ENCODE data around the gene PDE9A. TPM values are rescaled to one million over a fixed set of nuclear protein-coding genes. Genes with fewer than 3 reads are reported as not detected.
"Not testable (repeated sequence)": the region's sequence is repeated elsewhere in the genome, so short reads cannot be mapped to it uniquely, and the experiment has no call there.

PDE9A gene
- total RNA-seq, 2 experiments from 2014 or later = 4.7 to 6.1 TPM

GRCh38 chr21:42716074-42716473 lies 62.7 kb downstream of the PDE9A start:
- Mint-ChIP-seq H3K9me3 (no peaks in the 10 kb centered on the region), H3K4me3 (no peak overlapping the region), H3K36me3 (ENCODE audit: low read depth) (no peaks in the 10 kb centered on the region), H3K4me1 (no peaks in the 10 kb centered on the region), H3K27me3 (no peaks in the 10 kb centered on the region), H3K27ac (no peak overlapping the region)
- ChIA-PET POLR2A (no interaction called here), CTCF (no interaction called here)
- no peak for DNase-seq

GRCh38 chr21:42720484-42720883 lies 67.1 kb downstream of the PDE9A start:
- H3K9me3 Mint-ChIP-seq; H3K4me3 Mint-ChIP-seq; DNase-seq; POLR2A ChIA-PET; H3K27ac Mint-ChIP-seq; H3K36me3 Mint-ChIP-seq (ENCODE audit: low read depth); H3K27me3 Mint-ChIP-seq: not testable (repeated sequence)
- CTCF ChIA-PET = interaction anchor here (0.7 to 2.0 kb wide), 4 partner anchors 9 to 22 kb away, joined by 3 to 5 read pairs (median 4); no protein-coding TSS in a partner anchor
- peaks cover 16% of the 10 kb centered on the region for H3K4me1 Mint-ChIP-seq

GRCh38 chr21:42721341-42721824 lies 68.0 kb downstream of the PDE9A start:
- Mint-ChIP-seq H3K27me3 (no peaks in the 10 kb centered on the region), H3K4me3 (no peak overlapping the region), H3K9me3 (peaks cover 2% of the 10 kb centered on the region), H3K36me3 (ENCODE audit: low read depth) (no peaks in the 10 kb centered on the region), H3K27ac (no peak overlapping the region), H3K4me1 (peaks cover 23% of the 10 kb centered on the region)
- no peak for DNase-seq
- ChIA-PET POLR2A (no interaction called here), CTCF (interaction anchor here (0.6 to 2.0 kb wide), 4 partner anchors 11 to 62 kb away, joined by 3 to 5 read pairs (median 4); no protein-coding TSS in a partner anchor)

GRCh38 chr21:42722153-42722552 lies 68.7 kb downstream of the PDE9A start:
- DNase-seq = no peak
- ChIA-PET POLR2A (no interaction called here), CTCF (no interaction called here)
- peaks cover 23% of the 10 kb centered on the region for H3K4me1 Mint-ChIP-seq
- H3K36me3 Mint-ChIP-seq (ENCODE audit: low read depth) = no peaks in the 10 kb centered on the region
- H3K27ac Mint-ChIP-seq = no peak overlapping the region
- H3K4me3 Mint-ChIP-seq = no peak overlapping the region
- no peaks in the 10 kb centered on the region for H3K27me3 Mint-ChIP-seq
- peaks cover 2% of the 10 kb centered on the region for H3K9me3 Mint-ChIP-seq

GRCh38 chr21:42722808-42723473 lies 69.5 kb downstream of the PDE9A start:
- CTCF ChIA-PET = no interaction called here
- H3K27ac Mint-ChIP-seq = no peak overlapping the region
- H3K9me3 Mint-ChIP-seq = peaks cover 2% of the 10 kb centered on the region
- DNase-seq = no peak
- H3K4me3 Mint-ChIP-seq = no peak overlapping the region
- H3K36me3 Mint-ChIP-seq (ENCODE audit: low read depth) = no peaks in the 10 kb centered on the region
- H3K27me3 Mint-ChIP-seq = no peaks in the 10 kb centered on the region
- peaks cover 23% of the 10 kb centered on the region for H3K4me1 Mint-ChIP-seq
- POLR2A ChIA-PET = interaction anchor here (1.0 kb wide), 1 partner anchor 29 kb away, joined by 4 read pairs; no protein-coding TSS in a partner anchor

GRCh38 chr21:42724226-42724920 lies 71.0 kb downstream of the PDE9A start:
- H3K36me3 Mint-ChIP-seq (ENCODE audit: low read depth) = peaks cover 5% of the 10 kb centered on the region
- H3K27ac Mint-ChIP-seq = no peak overlapping the region
- H3K27me3 Mint-ChIP-seq = peaks cover 2% of the 10 kb centered on the region
- POLR2A ChIA-PET = no interaction called here
- H3K4me1 Mint-ChIP-seq = peaks cover 23% of the 10 kb centered on the region
- peaks cover 7% of the 10 kb centered on the region for H3K9me3 Mint-ChIP-seq
- DNase-seq = no peak
- CTCF ChIA-PET = no interaction called here
- no peak overlapping the region for H3K4me3 Mint-ChIP-seq

GRCh38 chr21:42725416-42725930 lies 72.1 kb downstream of the PDE9A start:
- ChIA-PET CTCF (no interaction called here), POLR2A (no interaction called here)
- H3K4me1 Mint-ChIP-seq = peaks cover 28% of the 10 kb centered on the region
- no peak for DNase-seq
- H3K27ac Mint-ChIP-seq = no peak overlapping the region
- H3K9me3 Mint-ChIP-seq = peaks cover 11% of the 10 kb centered on the region
- peaks cover 2% of the 10 kb centered on the region for H3K27me3 Mint-ChIP-seq
- peaks cover 10% of the 10 kb centered on the region for H3K36me3 Mint-ChIP-seq (ENCODE audit: low read depth)
- H3K4me3 Mint-ChIP-seq = no peak overlapping the region

GRCh38 chr21:42731264-42732032 lies 78.0 kb downstream of the PDE9A start:
- Mint-ChIP-seq H3K27ac (no peak overlapping the region), H3K4me3 (no peak overlapping the region), H3K27me3 (peaks cover 2% of the 10 kb centered on the region), H3K9me3 (peaks cover 10% of the 10 kb centered on the region), H3K36me3 (ENCODE audit: low read depth) (peaks cover 22% of the 10 kb centered on the region), H3K4me1 (peaks cover 45% of the 10 kb centered on the region)
- CTCF ChIA-PET = interaction anchor here (0.5 to 1.2 kb wide), 2 partner anchors 11 to 46 kb away, joined by 4 to 5 read pairs; no protein-coding TSS in a partner anchor
- POLR2A ChIA-PET = no interaction called here
- no peak for DNase-seq

- Mint-ChIP-seq H3K27ac (no peak overlapping the region), H3K36me3 (ENCODE audit: low read depth) (peaks cover 22% of the 10 kb centered on the region), H3K27me3 (peaks cover 2% of the 10 kb centered on the region), H3K4me1 (peaks cover 50% of the 10 kb centered on the region), H3K4me3 (no peak overlapping the region), H3K9me3 (peaks cover 10% of the 10 kb centered on the region)
- ChIA-PET POLR2A (no interaction called here), CTCF (interaction anchor here (1.2 kb wide), 1 partner anchor 12 kb away, joined by 5 read pairs; no protein-coding TSS in a partner anchor)
- no peak for DNase-seq
Measured at GRCh38 chr21:42732033-42732410, 78.6 kb downstream of the PDE9A start.

GRCh38 chr21:42733037-42733627 lies 79.7 kb downstream of the PDE9A start:
- DNase-seq = no peak
- POLR2A ChIA-PET = no interaction called here
- H3K9me3 Mint-ChIP-seq = peaks cover 10% of the 10 kb centered on the region
- peaks cover 2% of the 10 kb centered on the region for H3K27me3 Mint-ChIP-seq
- H3K4me3 Mint-ChIP-seq = no peak overlapping the region
- H3K27ac Mint-ChIP-seq = no peak overlapping the region
- peaks cover 61% of the 10 kb centered on the region for H3K4me1 Mint-ChIP-seq
- H3K36me3 Mint-ChIP-seq (ENCODE audit: low read depth) = peaks cover 22% of the 10 kb centered on the region
- CTCF ChIA-PET = interaction anchor here (0.6 to 2.5 kb wide), 2 partner anchors 13 to 340 kb away, joined by 3 to 9 read pairs; no protein-coding TSS in a partner anchor

- peaks cover 9% of the 10 kb centered on the region for H3K9me3 Mint-ChIP-seq
- peaks cover 21% of the 10 kb centered on the region for H3K36me3 Mint-ChIP-seq (ENCODE audit: low read depth)
- peaks cover 68% of the 10 kb centered on the region for H3K4me1 Mint-ChIP-seq
- no peak overlapping the region for H3K4me3 Mint-ChIP-seq
- DNase-seq = no peak
- ChIA-PET POLR2A (no interaction called here), CTCF (interaction anchor here (2.5 kb wide), 1 partner anchor 13 kb away, joined by 9 read pairs; no protein-coding TSS in a partner anchor)
- H3K27me3 Mint-ChIP-seq = peaks cover 2% of the 10 kb centered on the region
- H3K27ac Mint-ChIP-seq = peak overlapping the region; percentile 91
Measured at GRCh38 chr21:42733874-42734273, 80.5 kb downstream of the PDE9A start.

GRCh38 chr21:42734323-42734971 lies 81.0 kb downstream of the PDE9A start:
- Mint-ChIP-seq H3K36me3 (ENCODE audit: low read depth) (peaks cover 16% of the 10 kb centered on the region), H3K4me3 (peak overlapping the region; percentile 20), H3K27ac (peak overlapping the region; percentile 91), H3K4me1 (peaks cover 71% of the 10 kb centered on the region), H3K27me3 (no peaks in the 10 kb centered on the region), H3K9me3 (peaks cover 4% of the 10 kb centered on the region)
- ChIA-PET POLR2A (interaction anchor here (0.5 kb wide), 1 partner anchor 1365 kb away, joined by 3 read pairs; no protein-coding TSS in a partner anchor), CTCF (interaction anchor here (1.0 to 2.5 kb wide), 2 partner anchors 12 to 33 kb away, joined by 3 to 9 read pairs; no protein-coding TSS in a partner anchor)
- DNase-seq = peak; percentile 48

All from activated CD4-positive, alpha-beta T cell treated with anti-CD3 and anti-CD28 coated beads, Interleukin-2, amount 10 ng/mL, durations not matched to agents 7 days and 5 days (primary cell).